SIG-M5 treated with dmso at 0.1 percent for 504 hours (cell line): ENCODE measurements around the gene UBAP2L.

ENCODE experiments used
- DNase-seq: peaks from one replicate; lab custom pipeline; 2025; ENCODE audit not compliant: unreplicated experiment; lab: John Stamatoyannopoulos, UW

Gene UBAP2L

GRCh38 chr1:154220071-154220969, at the start of gene UBAP2L:
Gene UBAP2L (plus strand): TSS chr1:154220955. CDS start chr1:154225124, 4,169 bp downstream.
- peak; percentile 99 for DNase-seq

GRCh38 chr1:154171223-154171583, 49.6 kb upstream of the UBAP2L start:
- no peak for DNase-seq

GRCh38 chr1:154171880-154172279, 48.9 kb upstream of the UBAP2L start:
- no peak for DNase-seq

- DNase-seq: no peak
Observed at GRCh38 chr1:154174654-154175053, 46.1 kb upstream of the UBAP2L start.

GRCh38 chr1:154176337-154176736, 44.4 kb upstream of the UBAP2L start:
- DNase-seq: no peak

GRCh38 chr1:154178013-154178412, 42.7 kb upstream of the UBAP2L start:
- DNase-seq: no peak

GRCh38 chr1:154178911-154179811, 41.6 kb upstream of the UBAP2L start:
- DNase-seq: no peak

GRCh38 chr1:154179946-154180687, 40.6 kb upstream of the UBAP2L start:
- peak; percentile 96 for DNase-seq

GRCh38 chr1:154181944-154182343, 38.8 kb upstream of the UBAP2L start:
- no peak for DNase-seq

- DNase-seq: peak; percentile 99
Observed at GRCh38 chr1:154182344-154183045, 38.3 kb upstream of the UBAP2L start.

GRCh38 chr1:154183046-154183915, 37.5 kb upstream of the UBAP2L start:
- peak; percentile 99 for DNase-seq

- DNase-seq: peak; percentile 81
Observed at GRCh38 chr1:154186177-154186576, 34.6 kb upstream of the UBAP2L start.

- no peak for DNase-seq
Observed at GRCh38 chr1:154186852-154187501, 33.8 kb upstream of the UBAP2L start.

- DNase-seq: no peak
Observed at GRCh38 chr1:154190550-154190949, 30.2 kb upstream of the UBAP2L start.

GRCh38 chr1:154191990-154192461, 28.7 kb upstream of the UBAP2L start, which contains the start of gene TPM3:
Gene TPM3 (minus strand): TSS chr1:154192100. CDS start chr1:154192018, 82 bp downstream.
- peak; percentile 99 for DNase-seq

- no peak for DNase-seq
Observed at GRCh38 chr1:154192476-154192875, 28.3 kb upstream of the UBAP2L start.

- no peak for DNase-seq
Observed at GRCh38 chr1:154193821-154194220, 26.9 kb upstream of the UBAP2L start.

- peak; percentile 78 for DNase-seq
Observed at GRCh38 chr1:154198756-154199562, 21.8 kb upstream of the UBAP2L start.
